OCI-LY3 (cell line): ENCODE results near the gene ARAP1.

ENCODE experiments used
- H2AFZ ChIP-seq: fragments of 200-600, 300-600 bp; shearing (Covaris generic); 2 replicates; pipeline ENCODE4 v1.6.0; 2014; ENCODE audit warnings: antibody characterized with exemption, low read depth, low read length
- H3K27ac ChIP-seq: fragments of 200-600, 300-600 bp; sonication (generic); 2 replicates; pipeline ENCODE4 v1.5.1; 2014; ENCODE audit warnings: mild to moderate bottlenecking, low read length, moderate library complexity, mixed read lengths
- H3K27me3 ChIP-seq: fragments of 200-600, 300-600 bp; sonication (generic); 2 replicates; pipeline ENCODE4 v1.6.1; 2014; ENCODE audit warnings: low read depth, low read length, mixed read lengths
- H3K36me3 ChIP-seq: fragments of 200-600, 300-600 bp; sonication (generic); replicated peaks from 2 replicates; pipeline ENCODE3; 2014; ENCODE audit warnings: low read depth, low read length, mixed read lengths
- H3K4me1 ChIP-seq: fragments of 300-600, 200-600 bp; sonication (generic); 2 replicates; pipeline ENCODE4 v1.6.1; 2014; ENCODE audit warnings: low read length, mixed read lengths
- H3K4me2 ChIP-seq: fragments of 200-600, 300-600 bp; sonication (generic); 2 replicates; pipeline ENCODE4 v1.6.1; 2014; ENCODE audit warnings: low read length, mixed read lengths
- H3K4me3 ChIP-seq: fragments of 300-600, 200-600 bp; sonication (generic); 2 replicates; pipeline ENCODE4 v1.5.1; 2014; ENCODE audit warnings: antibody characterized with exemption, mild to moderate bottlenecking, low read length, moderate library complexity
- H3K79me2 ChIP-seq: fragments of 300-600, 200-600 bp; shearing (Covaris generic); 2 replicates; pipeline ENCODE4 v1.6.1; 2014; ENCODE audit warnings: mild to moderate bottlenecking, low read length, mixed read lengths
- H3K9ac ChIP-seq: fragments of 300-600, 200-600 bp; shearing (Covaris generic); 2 replicates; pipeline ENCODE4 v1.6.0; 2014; ENCODE audit warnings: mild to moderate bottlenecking, low read length, moderate library complexity
- H3K9me3 ChIP-seq: fragments of 200-600, 300-600 bp; shearing (Covaris generic); 2 replicates; pipeline ENCODE4 v1.6.1; 2014; ENCODE audit warnings: low read length, mixed read lengths; ENCODE audit not compliant: insufficient read depth
- H4K20me1 ChIP-seq: fragments of 200-600, 300-600 bp; sonication (generic); 2 replicates; pipeline ENCODE4 v1.6.1; 2016; ENCODE audit warnings: low read length, mixed read lengths; ENCODE audit not compliant: insufficient read depth
- EZH2phosphoT487 ChIP-seq: fragments of 200-600 bp; shearing (Covaris generic); IDR thresholded peaks from 2 replicates; pipeline ENCODE4 v1.6.1; 2018; ENCODE audit warnings: antibody characterized with exemption, mixed run types, low read depth
- TF ChIP-seq, protein P1 (sequence below): fragments of 200-600, 300-600 bp; sonication (generic); IDR thresholded peaks from 2 replicates; pipeline ENCODE4 v1.5.1; 2014; ENCODE audit warnings: antibody characterized with exemption, low read length, low read depth

ARAP1 gene

DNA sequence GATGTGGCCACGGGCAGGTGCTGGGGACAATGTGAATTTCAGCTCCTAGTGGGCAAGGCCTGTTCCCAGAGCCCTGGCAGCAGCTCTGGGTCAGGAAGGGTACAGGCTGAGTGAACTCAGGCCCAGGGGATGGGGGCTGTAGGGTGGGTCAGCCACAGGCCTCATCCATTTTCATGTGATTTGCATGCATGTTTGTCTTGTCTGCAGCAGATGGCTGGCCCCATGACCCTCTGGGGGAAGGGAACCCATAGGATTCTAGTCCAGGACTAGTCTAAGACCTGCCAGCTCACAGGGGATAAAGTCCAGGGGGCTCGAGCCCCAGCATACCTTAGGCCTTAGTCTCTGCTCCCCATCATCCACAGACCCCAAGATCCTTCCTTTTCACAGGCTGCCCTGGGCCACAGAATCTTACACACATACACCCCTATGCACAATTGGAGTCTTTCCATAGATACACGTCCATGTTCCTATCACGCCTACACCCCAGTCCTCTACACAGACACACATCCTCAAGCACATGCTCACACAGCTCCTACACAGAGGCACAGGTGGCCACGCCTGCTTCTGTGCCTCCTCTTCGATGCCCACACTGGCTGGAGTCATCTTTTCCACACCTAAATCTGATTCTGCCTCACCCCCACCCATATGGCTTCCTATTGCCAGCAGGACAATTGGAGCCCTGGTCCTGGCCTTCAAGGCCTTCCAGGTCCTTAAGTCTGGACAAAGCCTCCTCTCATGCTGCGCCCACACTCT is 103.6 kb downstream of the ARAP1 start:
- no peak for TF ChIP-seq EZH2phosphoT487
- TF ChIP-seq, protein P1, sequence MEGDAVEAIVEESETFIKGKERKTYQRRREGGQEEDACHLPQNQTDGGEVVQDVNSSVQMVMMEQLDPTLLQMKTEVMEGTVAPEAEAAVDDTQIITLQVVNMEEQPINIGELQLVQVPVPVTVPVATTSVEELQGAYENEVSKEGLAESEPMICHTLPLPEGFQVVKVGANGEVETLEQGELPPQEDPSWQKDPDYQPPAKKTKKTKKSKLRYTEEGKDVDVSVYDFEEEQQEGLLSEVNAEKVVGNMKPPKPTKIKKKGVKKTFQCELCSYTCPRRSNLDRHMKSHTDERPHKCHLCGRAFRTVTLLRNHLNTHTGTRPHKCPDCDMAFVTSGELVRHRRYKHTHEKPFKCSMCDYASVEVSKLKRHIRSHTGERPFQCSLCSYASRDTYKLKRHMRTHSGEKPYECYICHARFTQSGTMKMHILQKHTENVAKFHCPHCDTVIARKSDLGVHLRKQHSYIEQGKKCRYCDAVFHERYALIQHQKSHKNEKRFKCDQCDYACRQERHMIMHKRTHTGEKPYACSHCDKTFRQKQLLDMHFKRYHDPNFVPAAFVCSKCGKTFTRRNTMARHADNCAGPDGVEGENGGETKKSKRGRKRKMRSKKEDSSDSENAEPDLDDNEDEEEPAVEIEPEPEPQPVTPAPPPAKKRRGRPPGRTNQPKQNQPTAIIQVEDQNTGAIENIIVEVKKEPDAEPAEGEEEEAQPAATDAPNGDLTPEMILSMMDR, result no peak
- Histone ChIP-seq H3K9me3 (no peaks in the 10 kb centered on the region), H2AFZ (no peak overlapping the region), H3K27ac (no peak overlapping the region), H3K4me3 (no peak overlapping the region), H3K9ac (no peak overlapping the region), H4K20me1 (no peaks in the 10 kb centered on the region), H3K79me2 (no peaks in the 10 kb centered on the region), H3K36me3 (no peaks in the 10 kb centered on the region), H3K4me2 (no peak overlapping the region), H3K4me1 (peaks cover 2% of the 10 kb centered on the region; the same call in 1 of the 2 replicates), H3K27me3 (no peaks in the 10 kb centered on the region)

GRCh38 chr11:72647882-72648281 is 104.3 kb downstream of the ARAP1 start:
- H4K20me1 ChIP-seq, result no peaks in the 10 kb centered on the region
- no peak overlapping the region for H3K27ac ChIP-seq
- H3K9ac ChIP-seq, result no peak overlapping the region
- no peaks in the 10 kb centered on the region for H3K27me3 ChIP-seq
- no peaks in the 10 kb centered on the region for H3K9me3 ChIP-seq
- no peak overlapping the region for H3K4me2 ChIP-seq
- H3K4me3 ChIP-seq, result no peak overlapping the region
- peaks cover 2% of the 10 kb centered on the region; the same call in 1 of the 2 replicates for H3K4me1 ChIP-seq
- H3K79me2 ChIP-seq, result no peaks in the 10 kb centered on the region
- H3K36me3 ChIP-seq, result no peaks in the 10 kb centered on the region
- H2AFZ ChIP-seq, result no peak overlapping the region
- TF ChIP-seq EZH2phosphoT487, result no peak
- TF ChIP-seq, protein P1, result no peak

DNA sequence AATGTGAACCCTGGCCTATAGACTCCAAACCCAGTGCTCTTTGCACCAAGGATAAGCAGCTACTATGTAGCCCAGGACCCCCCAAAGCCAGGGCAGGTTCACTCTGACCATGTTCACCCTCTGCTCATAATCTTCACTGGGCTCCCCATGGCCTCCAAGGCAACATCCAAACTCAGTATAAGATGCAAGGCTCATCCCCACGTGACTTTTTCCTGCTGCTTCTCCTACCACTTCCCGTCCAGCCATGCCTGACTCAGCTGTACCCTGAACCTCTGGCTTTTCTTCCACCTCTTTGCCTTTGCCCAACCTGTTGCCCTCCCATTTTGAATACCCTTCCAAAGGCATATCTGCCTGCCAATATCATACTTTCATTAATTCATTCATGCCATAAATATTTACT is 105.7 kb downstream of the ARAP1 start:
- no peaks in the 10 kb centered on the region for H4K20me1 ChIP-seq
- no peak overlapping the region for H3K27ac ChIP-seq
- H3K4me3 ChIP-seq, result no peak overlapping the region
- H3K79me2 ChIP-seq, result no peaks in the 10 kb centered on the region
- no peaks in the 10 kb centered on the region for H3K9me3 ChIP-seq
- H3K4me1 ChIP-seq, result peaks cover 2% of the 10 kb centered on the region; the same call in 1 of the 2 replicates
- H3K27me3 ChIP-seq, result peaks cover 6% of the 10 kb centered on the region
- no peaks in the 10 kb centered on the region for H3K36me3 ChIP-seq
- no peak overlapping the region for H2AFZ ChIP-seq
- H3K9ac ChIP-seq, result no peak overlapping the region
- TF ChIP-seq EZH2phosphoT487, result no peak
- TF ChIP-seq, protein P1, result no peak
- H3K4me2 ChIP-seq, result no peak overlapping the region

DNA sequence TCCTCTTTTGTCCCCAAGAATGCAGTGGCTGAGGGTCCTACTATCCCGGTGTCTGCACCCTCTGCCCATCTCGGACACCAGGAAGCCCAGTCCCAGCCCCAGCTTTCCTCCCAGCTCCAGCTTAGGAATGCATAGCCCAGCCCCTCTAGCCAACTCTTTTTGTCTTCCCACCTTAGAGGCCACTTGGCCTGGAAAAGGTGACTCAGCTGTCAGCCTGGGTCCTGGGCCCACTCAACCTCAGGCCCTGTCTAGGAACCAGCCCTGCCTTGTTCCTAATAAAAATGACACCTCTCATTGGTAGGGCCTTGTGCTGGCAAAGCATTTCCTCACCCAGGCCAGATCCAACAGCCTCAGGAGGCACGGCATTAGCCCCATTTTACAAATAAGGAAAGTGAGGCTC is 106.2 kb downstream of the ARAP1 start:
- TF ChIP-seq, protein P1, result no peak
- TF ChIP-seq EZH2phosphoT487, result no peak
- H3K4me2 ChIP-seq, result no peak overlapping the region

More for the DNA sequence above, 106.2 kb downstream of the ARAP1 start:
- H3K4me3 ChIP-seq, result no peak overlapping the region
- peaks cover 10% of the 10 kb centered on the region for H3K27me3 ChIP-seq
- no peak overlapping the region for H2AFZ ChIP-seq
- no peak overlapping the region for H3K27ac ChIP-seq
- H3K9ac ChIP-seq, result no peak overlapping the region
- no peaks in the 10 kb centered on the region for H3K9me3 ChIP-seq
- peaks cover 2% of the 10 kb centered on the region; the same call in 1 of the 2 replicates for H3K4me1 ChIP-seq
- no peaks in the 10 kb centered on the region for H4K20me1 ChIP-seq
- no peaks in the 10 kb centered on the region for H3K36me3 ChIP-seq
- H3K79me2 ChIP-seq, result no peaks in the 10 kb centered on the region
